ENCODE measurements around the gene EFNA5. TPM values are rescaled to one million over a fixed set of nuclear protein-coding genes. Genes with fewer than 3 reads are reported as not detected.
"Not testable (repeated sequence)": the region's sequence is repeated elsewhere in the genome, so short reads cannot be mapped to it uniquely, and the experiment has no call there.

EFNA5 gene
- polyA plus RNA-seq, 3 donors = 0.74 to 5.4 (median 2.8) TPM

DNA sequence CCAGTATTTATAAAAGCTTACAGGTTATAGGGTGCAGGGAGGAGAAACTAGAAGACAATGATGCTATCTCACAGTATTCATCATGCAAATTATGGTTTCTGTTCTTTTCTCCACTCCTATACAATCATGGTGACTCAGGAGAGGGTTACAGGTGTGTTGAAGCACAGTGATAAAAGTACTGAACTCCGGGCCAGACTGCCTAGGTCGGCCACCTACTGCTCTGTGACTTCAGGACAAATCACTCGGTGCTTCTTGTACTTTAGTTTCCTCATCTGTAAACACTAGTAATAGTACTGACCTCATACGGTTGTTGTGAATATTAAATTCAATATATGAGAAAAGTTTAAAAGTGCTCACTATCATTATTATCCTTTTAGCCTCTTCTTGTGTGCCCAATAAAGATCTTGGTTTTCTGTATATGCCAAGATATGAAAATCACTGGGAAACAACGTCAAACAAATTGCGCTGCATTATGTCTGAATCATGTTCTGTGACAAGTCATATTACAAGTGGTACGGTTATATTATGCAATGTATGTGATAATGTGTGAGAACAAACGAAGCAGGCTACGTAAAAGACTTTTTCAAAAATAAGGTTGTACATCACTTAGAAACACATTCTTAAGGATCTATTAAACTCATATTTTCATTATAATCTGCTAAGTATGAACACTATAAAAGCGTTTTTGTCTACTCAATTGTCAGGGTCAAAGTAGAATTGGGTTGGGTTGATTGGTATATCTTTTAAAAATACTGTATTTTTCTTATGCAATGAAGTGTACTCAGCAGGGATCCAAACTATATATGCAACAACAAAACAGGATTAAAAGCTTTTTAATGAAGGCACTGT is 153.3 kb downstream of the EFNA5 start:
- 91 to 93% (median 92%) methylated on average over 10 of the region's 10 CpGs for WGBS, 3 donors
- H3K27ac ChIP-seq (ENCODE audit: low read depth, low read length) = no peak overlapping the region

DNA sequence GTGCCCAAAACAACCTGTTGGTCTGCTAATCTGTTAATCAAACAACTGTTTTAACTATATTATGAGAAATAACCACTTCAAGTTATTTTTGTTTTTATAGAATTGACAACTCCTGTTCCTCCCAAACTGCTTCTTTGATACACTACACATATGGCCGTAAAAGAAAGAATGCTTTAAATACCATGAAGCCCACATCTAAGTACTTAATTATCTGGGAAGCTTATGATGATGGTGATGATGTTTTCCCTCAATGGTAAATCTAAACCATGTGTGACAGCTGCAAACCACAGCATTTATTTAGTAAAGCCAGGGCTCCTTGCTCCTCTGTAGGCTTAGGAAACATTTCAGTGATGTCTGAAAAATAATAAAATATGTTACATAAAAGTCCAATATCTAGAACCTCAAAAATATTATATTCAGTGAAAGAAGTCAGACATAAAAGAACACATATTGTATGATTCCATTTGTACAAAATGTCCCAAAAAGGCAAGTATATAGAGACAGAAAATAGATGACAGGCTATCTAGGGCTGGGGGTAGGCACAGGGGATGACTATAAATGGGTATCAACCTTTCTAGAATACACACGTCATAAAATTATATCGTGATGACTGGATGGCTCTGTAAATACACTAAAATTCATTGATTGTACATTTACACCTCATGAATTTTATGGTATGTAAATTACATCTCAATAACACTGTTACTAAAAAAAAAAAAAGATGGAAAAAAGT is 154.1 kb downstream of the EFNA5 start:
- 91 to 92% (median 92%) methylated on average over 3 of the region's 3 CpGs for WGBS, 3 donors
- H3K27ac ChIP-seq (ENCODE audit: low read depth, low read length) = no peak overlapping the region

DNA sequence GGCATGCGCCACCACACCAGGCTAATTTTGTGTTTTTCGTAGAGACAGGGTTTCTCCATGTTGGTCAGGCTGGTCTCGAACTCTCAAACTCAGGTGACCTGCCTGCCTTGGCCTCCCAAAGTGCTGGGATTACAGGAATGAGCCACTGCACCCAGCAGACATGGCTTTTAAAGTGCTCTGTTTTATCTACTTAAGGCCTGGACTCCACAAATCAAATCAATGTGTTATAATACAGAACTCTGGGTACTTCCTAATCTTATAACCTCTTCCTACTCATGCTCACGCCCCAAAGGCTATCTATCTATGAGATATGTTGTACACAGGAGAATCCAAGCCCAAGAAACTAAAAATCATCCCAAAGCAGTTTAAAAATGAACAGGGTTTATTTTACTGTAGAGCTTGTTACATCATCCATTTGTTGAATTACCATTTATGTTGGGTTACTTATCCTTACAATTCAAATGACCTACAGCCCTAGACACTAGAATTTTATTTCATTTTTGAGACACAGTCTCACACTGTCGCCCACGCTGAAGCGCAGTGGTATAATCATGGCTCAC is 155.1 kb downstream of the EFNA5 start:
- no peak overlapping the region for H3K27ac ChIP-seq (ENCODE audit: low read depth, low read length)
- WGBS, 3 donors = 92 to 97% (median 96%) methylated on average over 7 of the region's 7 CpGs

DNA sequence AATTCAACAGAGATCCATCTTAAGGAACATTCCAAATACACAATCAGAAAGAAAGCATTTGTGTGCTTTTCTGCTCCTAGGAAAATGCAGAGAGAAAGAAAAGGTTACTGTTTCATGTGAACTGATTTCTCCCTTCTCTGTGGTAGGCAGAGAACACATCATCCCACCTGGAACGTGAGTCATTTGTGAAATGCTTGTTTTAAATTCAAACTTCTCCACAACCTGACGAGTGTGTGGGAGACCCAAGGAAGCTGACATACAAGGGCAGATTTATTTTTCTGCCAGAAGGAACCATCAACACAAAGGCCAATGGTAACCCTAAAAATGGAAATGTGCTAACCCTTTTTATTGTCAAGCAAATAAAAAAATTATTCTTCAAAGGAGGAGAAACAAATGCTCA is 156.4 kb downstream of the EFNA5 start:
- WGBS, 3 donors = 67 to 79% (median 74%) methylated on average over 2 of the region's 2 CpGs
- no peak overlapping the region for H3K27ac ChIP-seq (ENCODE audit: low read depth, low read length)

DNA sequence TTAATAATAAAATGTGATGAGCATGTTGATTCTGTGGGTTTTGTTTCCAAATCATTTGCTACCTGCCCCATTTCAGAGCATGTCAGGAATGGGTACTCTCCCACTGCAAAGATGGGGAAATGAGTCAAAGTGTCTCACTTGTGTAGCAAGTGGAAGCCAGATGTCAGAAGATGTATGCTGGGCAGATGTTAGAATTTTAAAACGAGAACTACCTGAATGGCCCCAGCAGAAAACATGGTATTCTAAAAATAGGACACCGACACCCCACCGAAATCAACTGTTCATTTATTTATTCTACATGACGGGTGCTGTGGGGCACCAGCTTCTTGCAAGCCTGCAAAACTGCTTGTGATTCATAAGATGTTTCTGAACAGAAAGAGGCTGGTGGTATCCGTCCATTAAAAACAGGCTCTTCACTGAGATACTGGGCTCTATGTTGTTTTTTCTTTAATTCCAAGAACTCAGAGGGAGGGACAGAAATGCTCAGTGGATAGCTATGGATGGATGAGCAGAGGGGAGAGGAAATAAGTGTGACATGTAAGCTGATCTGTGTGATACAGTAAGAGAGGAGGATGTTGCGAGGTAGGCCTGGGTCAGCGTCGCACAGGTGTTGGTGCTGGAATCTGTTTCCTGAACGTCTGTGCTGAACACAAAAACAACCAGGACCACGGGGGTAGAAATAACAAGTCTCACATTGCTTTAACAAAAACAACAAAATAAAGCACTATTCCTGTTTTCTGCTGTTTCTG is 157.2 kb downstream of the EFNA5 start:
- 62 to 67% (median 67%) methylated on average over 10 of the region's 10 CpGs for WGBS, 3 donors
- no peak overlapping the region for H3K27ac ChIP-seq (ENCODE audit: low read depth, low read length)

DNA sequence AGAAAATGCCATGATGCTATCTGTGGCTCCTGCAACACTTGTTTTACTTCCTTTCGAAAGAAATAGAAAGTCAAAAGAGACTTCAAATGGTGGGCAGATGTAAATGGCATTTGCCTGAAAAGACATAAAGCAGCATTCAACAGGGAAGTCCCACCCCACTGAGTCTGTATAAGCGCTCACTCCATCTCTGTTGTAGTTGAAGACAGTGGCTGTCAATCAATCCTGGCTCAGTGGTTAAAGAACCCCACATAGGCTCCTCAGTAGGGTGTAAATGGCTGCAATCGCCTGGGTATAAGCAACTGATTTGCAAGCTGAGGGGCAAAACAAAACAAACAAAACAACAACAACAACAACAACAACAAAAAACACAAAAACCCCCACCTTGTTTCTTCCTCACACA is 158.7 kb downstream of the EFNA5 start:
- WGBS, 3 donors = 93 to 95% (median 94%) methylated on average over 3 of the region's 3 CpGs
- H3K27ac ChIP-seq (ENCODE audit: low read depth, low read length) = no peak overlapping the region

DNA sequence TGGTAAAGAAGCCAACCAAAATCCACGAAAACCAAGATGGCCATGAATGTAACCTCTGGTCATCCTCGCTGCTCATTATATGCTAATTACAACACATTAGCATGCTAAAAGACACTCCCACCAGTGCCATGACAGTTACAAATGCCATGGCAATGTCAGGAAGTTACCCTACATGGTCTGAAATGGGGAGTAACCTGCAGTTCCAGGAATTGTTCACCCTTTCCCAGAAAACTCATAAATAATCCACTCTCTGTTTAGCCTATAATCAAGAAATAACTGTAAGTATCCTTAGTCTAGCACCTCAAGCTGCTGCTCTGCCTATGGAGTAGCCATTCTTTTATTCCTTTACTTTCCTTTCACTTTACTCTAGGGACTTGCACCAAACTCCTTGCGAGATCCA is 160.6 kb downstream of the EFNA5 start:
- WGBS, 3 donors = 90 to 93% (median 93%) methylated on average over 3 of the region's 3 CpGs
- no peak overlapping the region for H3K27ac ChIP-seq (ENCODE audit: low read depth, low read length)

DNA sequence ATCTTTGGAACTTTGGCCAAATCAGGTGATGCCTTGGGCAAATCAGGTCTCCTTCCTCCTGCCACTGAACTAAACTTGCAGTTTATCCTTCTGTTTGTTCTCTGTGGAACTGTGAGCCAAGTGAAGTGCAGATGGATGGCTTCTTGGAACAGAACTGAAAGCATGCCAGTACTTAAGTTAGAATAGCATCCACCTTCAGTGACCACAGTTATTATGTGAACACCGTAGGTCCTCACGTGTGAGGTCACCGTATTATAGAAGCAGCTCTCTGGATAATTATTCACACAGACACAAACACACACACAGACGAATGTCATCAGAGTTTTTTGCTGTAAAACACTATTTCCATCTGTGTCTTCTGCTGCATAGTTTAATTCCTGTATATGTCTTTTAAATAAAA is 162.6 kb downstream of the EFNA5 start:
- no peak overlapping the region for H3K27ac ChIP-seq (ENCODE audit: low read depth, low read length)
- 75 to 82% (median 81%) methylated on average over 4 of the region's 4 CpGs for WGBS, 3 donors

DNA sequence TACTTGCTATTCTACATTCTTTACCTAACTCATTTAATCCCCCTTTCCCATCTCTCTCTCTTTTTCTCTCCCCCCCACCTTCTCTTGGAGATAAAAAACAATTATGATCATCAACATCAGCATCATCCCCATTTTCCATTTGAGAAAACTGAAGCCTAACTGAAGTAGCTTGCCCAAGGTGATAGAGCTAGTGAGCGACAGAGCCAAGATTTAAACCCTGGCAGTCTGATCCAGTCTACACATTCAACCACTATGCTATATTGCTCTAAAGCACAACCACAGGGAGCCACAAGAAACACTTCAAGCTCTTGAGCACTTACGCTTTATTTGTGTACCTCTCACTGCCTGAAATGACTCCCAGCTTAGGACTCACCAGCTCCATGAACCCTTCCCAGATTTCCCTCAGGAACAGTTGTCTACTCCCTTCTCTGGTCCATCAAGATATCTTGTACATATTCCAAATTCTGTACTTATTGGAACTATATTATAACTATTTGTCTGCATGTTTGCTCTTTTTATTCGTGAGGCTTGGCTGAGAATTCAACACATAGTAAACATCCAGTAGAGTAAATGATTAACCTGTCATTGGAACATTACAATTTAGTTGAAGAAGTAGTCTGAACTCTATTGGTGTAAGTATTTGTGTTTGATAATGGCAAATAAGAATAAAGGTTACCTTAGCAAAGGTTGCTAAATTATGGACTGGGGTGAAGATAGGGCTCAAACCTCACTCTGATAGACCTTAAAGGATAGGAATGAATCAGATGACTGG is 164.8 kb downstream of the EFNA5 start:
- WGBS, 3 donors = 31 to 91% (median 69%) methylated on average over 3 of the region's 3 CpGs
- no peak overlapping the region for H3K27ac ChIP-seq (ENCODE audit: low read depth, low read length)

DNA sequence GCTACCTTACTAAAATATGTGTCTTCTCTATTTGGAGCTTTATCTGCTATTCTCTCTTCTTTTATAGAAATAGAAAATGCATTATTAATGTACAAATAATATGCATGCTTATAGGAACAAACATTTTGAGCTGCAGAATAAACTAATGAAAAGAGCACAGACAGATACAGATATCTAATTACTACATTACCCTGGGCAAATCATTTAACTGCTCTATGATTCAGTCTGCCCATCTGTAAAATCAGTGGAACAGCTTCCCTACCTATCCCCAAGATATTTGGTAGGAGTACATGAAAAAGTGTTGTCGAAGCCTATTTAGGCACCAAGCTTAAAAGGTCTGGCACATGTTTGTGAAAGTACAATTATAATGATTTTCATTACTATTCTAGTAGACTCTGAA is 166.3 kb downstream of the EFNA5 start:
- no peak overlapping the region for H3K27ac ChIP-seq (ENCODE audit: low read depth, low read length)
- 38 to 97% (median 46%) methylated on average over 1 of the region's 1 CpG for WGBS, 3 donors

DNA sequence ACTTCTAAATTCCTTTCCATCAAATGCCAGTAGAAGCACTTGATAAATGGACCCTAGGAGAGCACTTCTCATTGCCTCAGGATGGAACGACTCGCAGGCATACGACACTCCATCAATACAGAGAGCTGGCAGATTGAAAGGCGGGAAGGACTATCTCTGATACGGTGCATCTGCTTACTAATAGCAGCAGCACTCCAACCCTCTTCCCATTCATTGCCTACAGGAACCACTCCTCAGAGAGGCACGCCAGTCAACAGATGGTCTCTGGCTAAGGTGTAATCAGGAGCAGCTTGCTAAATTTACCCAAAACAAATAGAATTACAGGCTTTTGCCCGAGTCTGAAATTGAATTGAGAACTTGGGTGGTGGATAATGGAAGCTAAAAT is 168.1 kb downstream of the EFNA5 start:
- WGBS, 3 donors = 81 to 85% (median 83%) methylated on average over 7 of the region's 7 CpGs
- H3K27ac ChIP-seq (ENCODE audit: low read depth, low read length) = no peak overlapping the region

DNA sequence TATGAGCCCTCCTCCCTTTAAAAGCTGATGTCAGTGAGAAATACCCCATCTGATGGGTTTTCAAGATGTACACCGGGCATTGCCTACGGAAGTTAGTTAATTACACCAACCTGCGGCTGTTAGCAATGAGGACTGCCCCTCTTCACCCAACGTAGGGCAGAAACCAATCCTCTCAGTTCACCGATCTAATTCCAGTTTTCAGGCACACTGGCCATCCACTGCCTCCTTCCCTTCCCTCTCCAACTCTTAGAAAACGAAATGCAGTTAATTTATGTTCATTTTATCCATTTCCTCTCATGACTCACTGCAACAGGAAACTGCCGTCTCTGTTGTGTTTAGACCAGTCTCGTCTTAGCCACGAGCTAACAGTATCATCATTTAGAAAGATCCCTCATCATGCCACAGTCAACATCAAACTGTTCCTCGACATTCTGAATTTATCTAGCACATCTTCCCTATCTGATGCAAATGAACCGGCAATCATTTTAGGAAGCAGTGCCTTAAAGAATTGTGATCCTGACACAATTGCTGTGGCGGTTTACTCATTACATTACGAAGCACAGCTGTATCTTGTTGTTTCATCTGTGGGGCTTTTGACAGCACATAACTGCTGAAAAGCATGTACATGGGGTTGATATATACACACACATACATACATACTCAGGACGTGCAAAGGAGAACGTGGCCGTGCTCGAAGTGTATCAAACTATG is 168.6 kb downstream of the EFNA5 start:
- 56 to 80% (median 64%) methylated on average over 17 of the region's 17 CpGs for WGBS, 3 donors
- H3K27ac ChIP-seq (ENCODE audit: low read depth, low read length) = no peak overlapping the region

DNA sequence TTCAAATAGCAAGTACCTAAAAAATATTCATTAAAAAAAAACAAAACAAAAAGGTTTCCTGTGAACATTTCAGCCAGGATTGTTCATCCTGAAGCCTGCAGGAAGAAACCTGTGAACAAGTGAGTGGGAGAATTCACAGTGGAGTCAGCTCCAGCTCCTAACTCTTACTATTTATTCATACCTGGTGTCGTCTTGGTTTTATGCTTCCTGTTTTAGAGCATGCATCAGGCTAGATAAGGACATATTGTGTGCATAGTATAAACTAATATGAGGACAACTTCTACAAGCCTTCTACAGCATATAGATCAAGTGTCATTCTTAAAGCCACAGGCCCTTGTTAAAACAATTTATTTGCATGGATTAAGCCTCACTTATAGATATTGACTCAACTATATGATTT is 169.9 kb downstream of the EFNA5 start:
- 30 to 32% (median 31%) methylated on average over 1 of the region's 1 CpG for WGBS, 3 donors
- no peak overlapping the region for H3K27ac ChIP-seq (ENCODE audit: low read depth, low read length)

DNA sequence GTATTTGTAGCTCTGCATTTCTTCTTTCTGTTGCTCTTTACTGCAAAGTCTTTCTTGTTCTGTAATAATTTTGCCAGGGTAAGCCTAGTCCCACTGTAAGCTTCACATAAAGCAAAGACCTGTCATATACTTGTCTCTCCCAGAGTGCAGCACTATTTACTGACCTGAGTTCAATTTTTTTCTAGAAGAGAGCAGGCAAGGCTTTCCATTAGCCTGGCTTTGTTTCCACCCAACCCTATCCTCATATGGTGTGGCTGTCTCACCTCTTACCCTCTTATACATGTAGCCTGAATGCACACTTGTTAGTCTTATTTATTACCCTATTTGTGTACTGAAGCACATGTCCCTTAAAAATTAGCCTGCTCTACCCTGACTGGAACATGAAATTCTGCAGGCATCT is 170.4 kb downstream of the EFNA5 start:
- no peak overlapping the region for H3K27ac ChIP-seq (ENCODE audit: low read depth, low read length)

DNA sequence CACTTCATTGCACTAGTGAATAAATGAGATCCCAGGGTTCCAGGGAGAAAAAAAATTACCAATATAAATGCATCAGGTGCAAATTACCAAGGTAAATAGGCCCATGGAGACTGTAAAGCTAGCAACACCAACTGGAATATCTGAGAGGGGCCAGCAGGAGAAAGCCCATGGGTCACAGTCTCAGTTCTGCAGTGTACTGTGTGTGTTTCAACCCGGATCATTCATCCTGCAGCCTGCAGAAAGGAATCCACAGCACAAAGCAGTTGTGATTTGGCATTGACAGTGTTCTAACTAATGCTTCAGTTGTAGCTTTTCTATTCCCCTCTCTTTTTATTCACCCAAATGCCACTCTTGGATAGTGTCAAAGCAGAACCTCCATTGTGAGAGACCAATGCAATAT is 171.0 kb downstream of the EFNA5 start:
- WGBS, 3 donors = 76 to 85% (median 81%) methylated on average over 1 of the region's 1 CpG
- H3K27ac ChIP-seq (ENCODE audit: low read depth, low read length) = no peak overlapping the region

DNA sequence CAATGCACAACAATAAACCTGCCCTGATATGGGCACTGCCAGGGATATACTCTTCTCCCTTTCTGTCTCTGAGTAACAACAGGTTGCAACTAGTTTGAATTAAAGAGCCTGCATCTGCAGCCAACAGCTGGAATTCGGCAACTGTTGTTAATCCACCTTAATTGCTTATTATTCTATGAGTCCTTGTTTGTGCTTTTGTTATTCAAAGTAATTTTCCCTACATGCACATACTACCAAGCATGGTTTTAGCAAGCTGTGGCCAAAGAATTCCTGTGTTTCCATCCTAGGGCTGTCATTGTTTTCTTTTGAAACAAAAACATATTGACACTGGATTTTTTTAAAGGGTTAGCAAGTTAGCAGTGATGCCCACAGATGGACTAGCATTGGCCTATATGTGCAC is 171.5 kb downstream of the EFNA5 start:
- 81 to 91% (median 81%) methylated on average over 1 of the region's 1 CpG for WGBS, 3 donors
- no peak overlapping the region for H3K27ac ChIP-seq (ENCODE audit: low read depth, low read length)

DNA sequence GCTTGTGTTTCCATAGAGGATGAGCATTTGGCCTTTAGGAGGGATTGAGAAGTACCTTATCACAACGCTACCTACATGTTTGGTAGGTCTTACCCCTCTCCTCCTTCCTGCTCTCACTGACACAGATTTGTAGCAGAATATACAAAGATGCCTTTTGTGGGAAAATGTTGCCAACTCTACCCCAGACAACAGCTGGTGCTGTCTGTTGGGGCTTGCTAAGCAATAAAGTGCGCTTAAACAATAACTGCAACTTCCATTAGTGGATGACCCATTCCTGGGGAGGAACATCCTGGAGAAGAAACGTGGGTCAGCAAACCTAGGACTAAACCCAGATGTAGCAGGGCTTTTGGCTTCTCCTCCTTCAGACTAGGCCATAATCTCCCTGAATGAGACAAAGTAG is 174.3 kb downstream of the EFNA5 start:
- WGBS, 3 donors = 90 to 95% (median 92%) methylated on average over 3 of the region's 3 CpGs
- H3K27ac ChIP-seq (ENCODE audit: low read depth, low read length) = no peak overlapping the region

DNA sequence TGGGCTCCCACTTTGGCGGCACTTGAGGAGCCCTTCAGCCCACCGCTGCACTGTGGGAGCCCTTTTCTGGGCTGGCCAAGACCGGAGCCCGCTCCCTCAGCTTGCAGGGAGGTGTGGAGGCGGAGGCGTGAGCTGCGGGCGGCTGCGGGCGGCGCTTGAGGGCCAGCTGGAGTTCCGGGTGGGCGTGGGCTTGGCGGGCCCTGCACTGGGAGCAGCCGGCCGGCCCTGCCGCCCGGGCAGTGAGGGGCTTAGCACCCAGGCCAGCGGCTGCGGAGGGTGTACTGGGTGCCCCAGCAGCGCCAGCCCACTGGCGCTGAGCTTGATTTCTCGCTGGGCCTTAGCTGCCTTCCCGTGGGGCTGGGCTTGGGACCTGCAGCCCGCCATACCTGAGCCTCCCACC is 176.6 kb downstream of the EFNA5 start:
- 85 to 96% (median 95%) methylated on average over 22 to 25 of the region's 25 CpGs for WGBS, 3 donors
- not testable (repeated sequence) for H3K27ac ChIP-seq (ENCODE audit: low read depth, low read length)

Measured in adipose tissue (tissue), 3 donors.